RPMI8226 (cell line): ENCODE results near the gene ST7.
"Not testable (repeated sequence)": the region's sequence is repeated elsewhere in the genome, so short reads cannot be mapped to it uniquely, and the experiment has no call there.

ENCODE experiments used
- DNase-seq: peaks from one replicate; pipeline ENCODE4 v3.0.0-alpha.2; 2015

The ST7 gene

DNA sequence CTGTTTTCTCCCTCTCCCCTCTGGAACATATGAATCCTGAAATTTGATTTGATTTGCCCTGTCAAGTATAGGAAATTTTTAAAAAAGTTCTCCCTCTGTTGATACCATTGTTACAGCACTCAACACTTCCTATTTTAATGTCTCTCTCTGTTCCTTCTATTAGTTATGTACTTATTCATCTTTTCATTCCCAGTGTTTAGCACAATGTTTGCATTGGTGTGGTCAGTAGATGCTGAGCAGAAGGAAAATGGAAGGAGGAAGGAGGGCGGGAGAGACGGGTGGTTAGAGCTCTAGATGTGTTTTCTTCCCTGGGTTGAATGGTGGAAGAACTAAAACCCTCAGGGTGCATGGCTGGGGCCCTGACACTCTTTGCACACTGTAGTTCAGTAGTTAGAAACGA lies 290.1 kb downstream of the ST7 start:
- DNase-seq = no peak

DNA sequence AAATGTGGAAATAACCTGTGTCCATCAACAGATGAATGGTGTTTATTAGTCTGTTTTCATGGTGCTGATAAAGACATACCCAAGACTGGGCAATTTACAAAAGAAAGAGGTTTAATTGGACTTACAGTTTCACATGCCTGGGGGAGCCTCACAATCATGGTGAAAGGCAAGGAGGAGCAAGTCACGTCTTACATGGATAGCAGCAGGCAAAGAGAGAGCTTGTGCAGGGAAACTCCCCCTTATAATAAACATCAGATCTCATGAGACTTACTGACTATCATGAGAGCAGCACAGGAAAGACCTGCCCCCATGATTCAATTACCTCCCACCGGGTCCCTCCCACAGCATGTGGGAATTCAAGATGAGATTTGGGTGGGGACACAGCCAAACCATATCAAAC lies 292.4 kb downstream of the ST7 start:
- DNase-seq = not testable (repeated sequence)

DNA sequence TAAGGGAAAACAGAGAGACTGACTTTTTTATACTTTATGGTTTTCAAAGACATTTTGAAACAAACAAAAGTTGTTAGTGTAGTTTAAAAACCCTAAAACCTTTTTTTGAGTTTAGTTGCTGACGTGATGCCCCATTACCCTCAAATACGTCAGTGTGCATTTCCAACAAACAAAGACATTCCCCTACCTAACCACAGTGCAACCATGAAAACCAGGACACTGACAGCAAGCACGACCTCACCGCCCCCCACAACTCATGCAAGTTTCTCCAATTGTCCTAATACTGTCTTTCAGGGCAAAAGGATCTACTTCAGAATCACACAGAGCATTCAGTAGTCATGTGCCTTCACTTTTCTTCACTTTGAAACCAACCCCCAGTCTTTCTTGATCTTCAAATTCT lies 294.5 kb downstream of the ST7 start:
- no peak for DNase-seq

GRCh38 chr7:117248829-117249228 lies 295.5 kb downstream of the ST7 start:
- no peak for DNase-seq

DNA sequence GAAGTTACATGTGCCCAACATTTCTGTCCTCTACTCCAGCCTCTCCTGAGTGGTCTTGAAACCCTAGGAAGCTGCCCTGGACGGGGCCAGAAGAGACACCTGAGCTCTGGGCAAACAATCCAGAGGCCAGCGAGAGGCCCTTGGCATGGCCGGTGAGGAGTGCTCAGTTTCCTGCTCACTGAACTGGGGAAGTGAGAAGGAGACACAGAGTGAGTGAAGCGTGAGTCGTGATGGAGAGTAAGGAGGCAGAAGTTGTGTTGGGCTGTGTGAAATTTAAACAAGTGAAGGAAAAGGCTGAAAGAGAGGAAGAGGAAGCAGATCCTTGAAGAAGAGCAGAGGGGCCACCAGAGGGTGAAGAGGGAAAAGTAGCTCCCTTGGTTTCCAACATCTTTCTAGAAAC lies 296.4 kb downstream of the ST7 start:
- no peak for DNase-seq

DNA sequence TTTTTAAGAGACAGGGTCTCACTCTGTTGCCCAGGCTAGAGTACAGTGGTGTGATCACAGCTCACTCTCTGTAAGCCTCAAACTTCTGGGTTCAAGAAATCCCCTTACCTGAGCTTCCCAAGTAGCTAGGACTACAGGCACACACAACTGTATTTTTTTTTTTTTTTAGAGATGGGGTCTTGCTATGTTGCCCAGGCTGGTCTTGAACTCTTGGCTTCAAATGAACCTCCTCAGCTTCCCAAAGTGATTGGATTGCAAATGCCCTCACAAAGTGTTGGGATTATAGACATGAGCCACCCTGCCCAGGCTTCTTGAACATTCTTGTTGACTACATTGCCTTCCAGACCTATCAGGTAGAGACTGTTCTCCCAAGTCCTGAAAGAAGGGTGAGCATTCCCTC lies 296.9 kb downstream of the ST7 start:
- no peak for DNase-seq

GRCh38 chr7:117250801-117251200 lies 297.5 kb downstream of the ST7 start:
- DNase-seq = no peak

DNA sequence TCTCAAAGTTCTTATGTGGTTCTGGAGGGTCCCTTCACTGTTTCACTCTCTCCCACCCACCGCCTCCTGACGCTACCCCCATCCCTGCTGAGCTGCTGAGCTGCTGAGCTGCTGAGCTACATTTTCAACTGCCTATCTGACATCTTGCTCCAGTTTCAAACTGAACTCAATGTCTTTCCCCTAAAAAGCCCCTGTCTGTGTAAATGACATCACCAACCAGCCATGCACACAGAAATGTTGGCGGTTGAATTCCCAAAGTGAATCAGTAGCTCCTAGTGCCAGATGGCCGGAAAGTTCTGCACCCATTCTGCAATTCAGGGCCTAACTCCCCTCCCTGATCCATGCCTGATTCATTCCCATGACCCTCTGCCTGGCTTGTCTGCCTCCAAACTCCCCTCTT lies 298.4 kb downstream of the ST7 start:
- DNase-seq = no peak

- no peak for DNase-seq
Observed at GRCh38 chr7:117259615-117260014, 306.3 kb downstream of the ST7 start.

- DNase-seq = no peak
Observed at GRCh38 chr7:117262546-117262945, 309.2 kb downstream of the ST7 start.

- DNase-seq = no peak
Observed at GRCh38 chr7:117264716-117265115, 311.4 kb downstream of the ST7 start.

DNA sequence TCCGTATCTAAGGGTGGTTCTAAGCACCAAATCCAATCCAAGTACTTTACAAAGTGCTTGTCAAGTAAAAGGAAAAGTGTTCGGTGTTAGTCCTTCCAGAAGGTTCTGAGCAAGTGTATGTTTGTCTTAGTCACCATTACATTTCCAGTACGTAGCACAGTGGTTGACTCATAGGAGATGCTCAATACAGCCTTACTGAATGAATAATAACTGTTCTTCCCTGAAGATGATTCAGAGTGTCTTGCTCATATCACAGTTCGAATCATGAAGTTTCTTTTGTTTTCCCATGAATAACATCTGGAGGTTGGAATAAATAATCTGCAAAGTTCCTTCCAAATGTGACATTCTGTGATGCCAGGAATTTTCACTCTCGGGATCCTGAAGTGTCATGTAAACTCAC lies 316.1 kb downstream of the ST7 start:
- DNase-seq = no peak

DNA sequence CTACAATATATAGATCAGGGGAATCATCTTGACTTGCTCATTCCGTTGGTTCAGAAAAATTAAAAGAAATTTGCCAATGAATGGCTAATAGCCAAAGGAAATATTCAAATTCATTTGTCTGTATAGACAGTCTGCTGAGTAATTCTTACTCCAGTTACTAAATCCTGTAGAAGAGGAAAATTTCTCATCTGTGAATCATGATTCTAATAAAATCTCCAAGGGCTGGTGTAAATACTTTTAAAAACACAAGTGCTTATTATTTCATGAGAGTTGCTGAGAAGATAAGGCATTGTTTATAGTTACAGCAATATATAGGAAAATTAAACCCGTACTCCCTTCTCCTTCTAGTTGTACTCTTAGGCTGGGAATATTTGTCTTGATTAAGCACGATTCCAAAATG lies 316.6 kb downstream of the ST7 start:
- no peak for DNase-seq

- DNase-seq = no peak
Observed at GRCh38 chr7:117270371-117270770, 317.1 kb downstream of the ST7 start.

GRCh38 chr7:117271566-117271965 lies 318.3 kb downstream of the ST7 start:
- DNase-seq = no peak

DNA sequence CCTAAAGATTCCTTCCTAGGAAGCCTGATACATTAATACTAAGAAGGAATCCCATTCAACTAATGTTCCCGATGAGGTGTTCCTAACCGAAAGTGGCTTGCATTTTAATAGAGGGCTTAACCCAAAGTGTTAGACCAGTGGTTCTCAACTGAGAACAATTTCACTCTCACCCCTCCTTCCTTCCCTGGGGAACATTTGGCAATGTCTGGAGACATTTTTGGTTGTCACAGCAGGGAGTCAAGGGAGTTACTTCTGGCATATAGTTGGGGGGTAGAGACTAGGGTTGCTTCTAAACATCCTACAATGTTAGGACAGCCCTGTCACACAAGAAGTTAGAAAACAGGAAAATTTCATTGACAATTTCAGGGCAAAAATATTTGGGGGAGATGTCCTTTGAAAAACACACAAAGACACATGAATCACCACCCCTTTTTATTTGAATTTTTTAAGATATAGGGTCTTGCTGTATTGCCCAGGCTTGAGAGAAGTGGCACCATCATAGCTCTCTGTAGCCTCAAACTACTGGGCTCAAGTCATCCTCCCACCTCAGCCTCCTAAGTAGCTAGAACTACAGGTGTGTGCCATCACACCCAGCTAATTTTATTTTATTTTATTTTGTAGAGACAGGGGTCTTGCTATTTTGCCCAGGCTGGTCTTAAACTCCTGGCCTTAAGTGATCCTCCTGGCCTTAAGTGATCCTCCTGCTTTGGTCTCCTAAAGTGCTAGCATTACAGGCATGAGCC lies 318.9 kb downstream of the ST7 start:
- no peak for DNase-seq

DNA sequence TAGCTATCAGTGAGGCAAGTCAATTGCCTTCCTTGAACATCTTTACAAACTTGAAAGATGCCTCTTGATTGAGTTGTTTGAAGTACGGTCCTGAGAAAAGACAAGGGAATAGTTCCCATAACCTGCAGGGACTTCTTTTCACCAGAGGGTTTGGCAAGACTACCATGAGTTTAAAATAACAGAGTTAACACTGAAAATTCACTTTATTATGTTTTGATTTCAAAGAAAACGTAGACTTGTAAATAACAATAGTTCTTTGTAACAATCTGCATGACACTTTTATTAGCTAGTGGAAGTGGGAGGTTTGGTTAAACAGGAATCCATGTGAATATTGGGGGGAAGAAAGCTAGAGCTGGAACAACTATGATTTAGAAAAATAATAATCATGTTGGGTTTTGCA lies 320.0 kb downstream of the ST7 start:
- no peak for DNase-seq

GRCh38 chr7:117273814-117274225 lies 320.5 kb downstream of the ST7 start:
- DNase-seq = no peak

GRCh38 chr7:117274951-117275350 lies 321.6 kb downstream of the ST7 start:
- DNase-seq = no peak

DNA sequence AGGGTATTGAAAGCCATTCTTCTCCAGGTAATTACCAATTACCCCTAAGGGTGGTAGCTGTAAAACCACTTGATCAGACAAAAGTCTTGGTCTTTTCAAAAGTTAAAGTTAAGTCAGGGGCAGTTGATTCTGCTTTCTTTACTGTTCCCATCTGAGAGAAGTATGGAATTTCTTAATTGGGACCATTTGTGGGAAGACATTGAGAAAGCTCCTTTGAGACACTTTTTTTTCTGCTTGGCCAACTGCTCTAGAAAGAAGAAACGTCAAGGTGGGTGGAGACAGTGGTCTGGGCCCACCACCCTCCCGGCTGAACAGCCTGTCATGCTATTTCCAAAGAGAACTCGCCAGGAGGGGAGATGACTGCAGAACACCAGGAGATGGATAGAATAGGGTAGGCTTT lies 324.3 kb downstream of the ST7 start:
- DNase-seq = no peak

DNA sequence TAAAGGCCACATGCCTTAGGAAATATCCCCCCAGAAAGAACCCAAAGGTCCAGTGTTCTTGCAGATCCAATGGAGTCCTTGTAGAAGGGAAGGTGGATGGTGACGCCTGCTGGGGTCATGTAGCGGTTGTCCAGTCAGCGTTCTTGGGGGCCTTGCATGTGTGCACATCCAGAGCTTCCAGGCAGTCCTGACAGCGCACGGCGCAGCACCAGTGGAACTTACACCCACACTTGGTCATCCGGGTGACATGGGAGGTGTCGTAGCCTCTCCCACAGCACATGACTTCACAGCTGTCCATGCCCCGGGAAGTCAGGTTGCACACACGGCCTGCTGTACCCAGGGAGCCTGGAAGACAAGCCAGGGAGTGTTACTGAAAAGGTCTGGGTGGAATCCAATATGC lies 324.7 kb downstream of the ST7 start:
- no peak for DNase-seq

DNA sequence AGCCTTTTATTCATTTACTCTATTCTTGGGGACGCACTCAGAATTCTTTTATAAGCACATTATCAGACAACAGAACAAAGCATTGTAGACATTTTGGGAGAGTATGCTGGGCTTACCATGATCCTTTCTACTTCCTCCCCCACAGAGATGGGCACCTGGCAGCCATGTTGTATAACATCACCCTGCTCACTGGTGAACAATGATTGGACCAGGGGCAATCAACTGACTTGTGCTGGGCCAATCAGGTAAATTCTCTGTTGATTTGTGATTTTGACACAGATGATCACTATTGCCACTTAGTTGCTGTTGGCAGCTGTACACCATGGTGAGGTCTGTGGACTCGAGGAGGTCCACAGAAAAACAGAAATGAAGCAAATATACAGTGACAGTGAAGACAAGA lies 325.9 kb downstream of the ST7 start:
- no peak for DNase-seq
